ENCODE results near the gene LRIG3. TPM values are rescaled to one million over a fixed set of nuclear protein-coding genes. Genes with fewer than 3 reads are reported as not detected.
"Not testable (repeated sequence)": the region's sequence is repeated elsewhere in the genome, so short reads cannot be mapped to it uniquely, and the experiment has no call there.

Gene LRIG3
- not detected for total RNA-seq

- peaks cover 3% of the 10 kb centered on the region for H3K36me3 Mint-ChIP-seq
- no peak within 1 kb of the TSS for H3K27ac Mint-ChIP-seq
- H3K4me3 Mint-ChIP-seq, result peak within 1 kb of the TSS; percentile 34
- peak; percentile 47 for DNase-seq
- H3K9me3 Mint-ChIP-seq, result peaks cover 4% of the 10 kb centered on the region
- H3K4me1 Mint-ChIP-seq, result peaks cover 5% of the 10 kb centered on the region
- peaks cover 58% of the 10 kb centered on the region for H3K27me3 Mint-ChIP-seq
Observed at GRCh38 chr12:58920102-58920960, at the start of gene LRIG3. Gene LRIG3, minus strand, starts transcription at chr12:58920504. Its CDS starts 269 bp downstream, at chr12:58920235.

GRCh38 chr12:58969237-58969636 lies 48.9 kb upstream of the LRIG3 start:
- no peaks in the 10 kb centered on the region for H3K9me3 Mint-ChIP-seq
- H3K4me1 Mint-ChIP-seq, result no peaks in the 10 kb centered on the region
- no peak for DNase-seq
- H3K27me3 Mint-ChIP-seq, result no peaks in the 10 kb centered on the region
- no peak overlapping the region for H3K4me3 Mint-ChIP-seq
- H3K36me3 Mint-ChIP-seq, result no peaks in the 10 kb centered on the region
- H3K27ac Mint-ChIP-seq, result no peak overlapping the region

GRCh38 chr12:58967561-58967960 lies 47.3 kb upstream of the LRIG3 start:
- no peak overlapping the region for H3K27ac Mint-ChIP-seq

GRCh38 chr12:58966939-58967338 lies 46.6 kb upstream of the LRIG3 start:
- Mint-ChIP-seq H3K27ac (no peak overlapping the region), H3K4me3 (no peak overlapping the region), H3K9me3 (no peaks in the 10 kb centered on the region), H3K27me3 (no peaks in the 10 kb centered on the region), H3K4me1 (no peaks in the 10 kb centered on the region), H3K36me3 (no peaks in the 10 kb centered on the region)
- no peak for DNase-seq

More at GRCh38 chr12:58967561-58967960, 47.3 kb upstream of the LRIG3 start:
- no peak for DNase-seq
- no peaks in the 10 kb centered on the region for H3K36me3 Mint-ChIP-seq
- H3K27me3 Mint-ChIP-seq, result no peaks in the 10 kb centered on the region
- H3K4me3 Mint-ChIP-seq, result no peak overlapping the region
- no peaks in the 10 kb centered on the region for H3K9me3 Mint-ChIP-seq
- no peaks in the 10 kb centered on the region for H3K4me1 Mint-ChIP-seq

GRCh38 chr12:58965568-58965967 lies 45.3 kb upstream of the LRIG3 start:
- DNase-seq, result no peak
- Mint-ChIP-seq H3K27me3 (no peaks in the 10 kb centered on the region), H3K4me1 (no peaks in the 10 kb centered on the region), H3K9me3 (no peaks in the 10 kb centered on the region), H3K36me3 (no peaks in the 10 kb centered on the region), H3K4me3 (no peak overlapping the region), H3K27ac (no peak overlapping the region)

- no peaks in the 10 kb centered on the region for H3K27me3 Mint-ChIP-seq
- DNase-seq, result no peak
- H3K27ac Mint-ChIP-seq, result no peak overlapping the region
- no peaks in the 10 kb centered on the region for H3K4me1 Mint-ChIP-seq
- H3K4me3 Mint-ChIP-seq, result no peak overlapping the region
- no peaks in the 10 kb centered on the region for H3K9me3 Mint-ChIP-seq
- no peaks in the 10 kb centered on the region for H3K36me3 Mint-ChIP-seq
Observed at GRCh38 chr12:58963844-58964243, 43.5 kb upstream of the LRIG3 start.

GRCh38 chr12:58961906-58962305 lies 41.6 kb upstream of the LRIG3 start:
- no peaks in the 10 kb centered on the region for H3K9me3 Mint-ChIP-seq
- no peak for DNase-seq
- no peaks in the 10 kb centered on the region for H3K36me3 Mint-ChIP-seq
- H3K27me3 Mint-ChIP-seq, result no peaks in the 10 kb centered on the region
- H3K4me1 Mint-ChIP-seq, result no peaks in the 10 kb centered on the region
- no peak overlapping the region for H3K4me3 Mint-ChIP-seq
- H3K27ac Mint-ChIP-seq, result no peak overlapping the region

- H3K9me3 Mint-ChIP-seq, result no peaks in the 10 kb centered on the region
- no peaks in the 10 kb centered on the region for H3K4me1 Mint-ChIP-seq
- H3K36me3 Mint-ChIP-seq, result no peaks in the 10 kb centered on the region
- no peak overlapping the region for H3K27ac Mint-ChIP-seq
- no peak overlapping the region for H3K4me3 Mint-ChIP-seq
- DNase-seq, result no peak
- no peaks in the 10 kb centered on the region for H3K27me3 Mint-ChIP-seq
Observed at GRCh38 chr12:58961166-58961565, 40.9 kb upstream of the LRIG3 start.

- DNase-seq, result no peak
- Mint-ChIP-seq H3K4me3 (no peak overlapping the region), H3K9me3 (no peaks in the 10 kb centered on the region), H3K27ac (no peak overlapping the region), H3K27me3 (no peaks in the 10 kb centered on the region), H3K36me3 (no peaks in the 10 kb centered on the region), H3K4me1 (no peaks in the 10 kb centered on the region)
Observed at GRCh38 chr12:58959639-58960300, 39.5 kb upstream of the LRIG3 start.

GRCh38 chr12:58957298-58957697 lies 37.0 kb upstream of the LRIG3 start:
- Mint-ChIP-seq H3K27ac (no peak overlapping the region), H3K27me3 (no peaks in the 10 kb centered on the region), H3K4me1 (no peaks in the 10 kb centered on the region), H3K9me3 (no peaks in the 10 kb centered on the region), H3K4me3 (no peak overlapping the region), H3K36me3 (no peaks in the 10 kb centered on the region)
- no peak for DNase-seq

- H3K36me3 Mint-ChIP-seq, result no peaks in the 10 kb centered on the region
- H3K27me3 Mint-ChIP-seq, result no peaks in the 10 kb centered on the region
- H3K4me3 Mint-ChIP-seq, result no peak overlapping the region
- H3K27ac Mint-ChIP-seq, result no peak overlapping the region
- no peaks in the 10 kb centered on the region for H3K4me1 Mint-ChIP-seq
- no peak for DNase-seq
- no peaks in the 10 kb centered on the region for H3K9me3 Mint-ChIP-seq
Observed at GRCh38 chr12:58955849-58956248, 35.5 kb upstream of the LRIG3 start.

- no peak for DNase-seq
- no peaks in the 10 kb centered on the region for H3K36me3 Mint-ChIP-seq
- no peak overlapping the region for H3K4me3 Mint-ChIP-seq
- no peaks in the 10 kb centered on the region for H3K9me3 Mint-ChIP-seq
- H3K27ac Mint-ChIP-seq, result no peak overlapping the region
- H3K27me3 Mint-ChIP-seq, result no peaks in the 10 kb centered on the region
- no peaks in the 10 kb centered on the region for H3K4me1 Mint-ChIP-seq
Observed at GRCh38 chr12:58954002-58954401, 33.7 kb upstream of the LRIG3 start.

- Mint-ChIP-seq H3K9me3 (peaks cover 6% of the 10 kb centered on the region), H3K4me3 (no peak overlapping the region), H3K4me1 (no peaks in the 10 kb centered on the region), H3K36me3 (no peaks in the 10 kb centered on the region), H3K27me3 (no peaks in the 10 kb centered on the region), H3K27ac (no peak overlapping the region)
- DNase-seq, result no peak
Observed at GRCh38 chr12:58950739-58951100, 30.4 kb upstream of the LRIG3 start.

GRCh38 chr12:58949954-58950738 lies 29.8 kb upstream of the LRIG3 start:
- not testable (repeated sequence) for DNase-seq

GRCh38 chr12:58943079-58943478 lies 22.8 kb upstream of the LRIG3 start:
- peaks cover 4% of the 10 kb centered on the region for H3K9me3 Mint-ChIP-seq

More at GRCh38 chr12:58949954-58950738, 29.8 kb upstream of the LRIG3 start:
- H3K27ac Mint-ChIP-seq, H3K27me3 Mint-ChIP-seq, H3K4me1 Mint-ChIP-seq, H3K36me3 Mint-ChIP-seq, H3K9me3 Mint-ChIP-seq, H3K4me3 Mint-ChIP-seq: not testable (repeated sequence)

More at GRCh38 chr12:58943079-58943478, 22.8 kb upstream of the LRIG3 start:
- DNase-seq, result no peak
- Mint-ChIP-seq H3K27ac (no peak overlapping the region), H3K4me1 (no peaks in the 10 kb centered on the region), H3K27me3 (no peaks in the 10 kb centered on the region), H3K36me3 (no peaks in the 10 kb centered on the region), H3K4me3 (no peak overlapping the region)

Data from activated naive CD8-positive, alpha-beta T cell treated with anti-CD3 and anti-CD28 coated beads for 36 hours (primary cell).